Smooth muscle cell (in vitro differentiated cells): ENCODE measurements around the gene SNX21. TPM values are rescaled to one million over a fixed set of nuclear protein-coding genes. Genes with fewer than 3 reads are reported as not detected.

Source experiments
- DNase-seq: peaks from one replicate; lab custom pipeline; 2025; ENCODE audit not compliant: unreplicated experiment; lab: John Stamatoyannopoulos, UW
- H2AFZ ChIP-seq: fragments of 200-600 bp; sonication (generic); 2 replicates; pipeline ENCODE4 v1.6.0; 2016; ENCODE audit warnings: antibody characterized with exemption, low read depth, mild to moderate bottlenecking
- H3F3A ChIP-seq: fragments of 200-600 bp; sonication (generic); 2 replicates; pipeline ENCODE4 v1.6.0; 2017; ENCODE audit warnings: antibody characterized with exemption, low read depth
- H3K27ac ChIP-seq: fragments of 200-600 bp; sonication (generic); 2 replicates; pipeline ENCODE4 v1.5.1; 2016; ENCODE audit warnings: low read depth, mild to moderate bottlenecking
- H3K27me3 ChIP-seq: fragments of 200-600 bp; sonication (generic); 2 replicates; pipeline ENCODE4 v1.6.1; 2016; ENCODE audit warnings: low read depth, mild to moderate bottlenecking
- H3K36me3 ChIP-seq: fragments of 200-600 bp; sonication (generic); 2 replicates; pipeline ENCODE4 v1.5.1; 2016; ENCODE audit warnings: low read depth
- H3K4me1 ChIP-seq: fragments of 200-600 bp; sonication (generic); 2 replicates; pipeline ENCODE4 v1.5.1; 2016; ENCODE audit warnings: low read depth
- H3K4me2 ChIP-seq: fragments of 200-600 bp; sonication (generic); 2 replicates; pipeline ENCODE4 v1.6.0; 2016; ENCODE audit warnings: mild to moderate bottlenecking
- H3K4me3 ChIP-seq: fragments of 200-600 bp; sonication (generic); 2 replicates; pipeline ENCODE4 v1.5.1; 2016; ENCODE audit warnings: mild to moderate bottlenecking
- H3K79me2 ChIP-seq: fragments of 200-600 bp; sonication (generic); 2 replicates; pipeline ENCODE4 v1.6.0; 2016; ENCODE audit warnings: low read depth, mild to moderate bottlenecking
- H3K9ac ChIP-seq: fragments of 200-600 bp; sonication (generic); 2 replicates; pipeline ENCODE4 v1.6.0; 2016; ENCODE audit warnings: low read depth
- H3K9me3 ChIP-seq: fragments of 200-600 bp; sonication (generic); replicated peaks from 2 replicates; pipeline ENCODE4 v1.5.1; 2016; ENCODE audit warnings: low read depth
- H4K20me1 ChIP-seq: fragments of 200-600 bp; sonication (generic); 2 replicates; pipeline ENCODE4 v1.6.0; 2016; ENCODE audit warnings: low read depth
- CTCF ChIP-seq: fragments of 200-600 bp; sonication (generic); IDR thresholded peaks from 2 replicates; pipeline ENCODE4 v1.5.1; 2017; ENCODE audit warnings: borderline replicate concordance, mild to moderate bottlenecking, antibody characterized with exemption; ENCODE audit not compliant: insufficient read depth, poor library complexity, severe bottlenecking
- WGBS: methylation state at CpG from one replicate; pipeline ENCODE4 v1.1.7; 2016; ENCODE audit warnings: low lambda C conversion rate; 5-methylcytosine and 5-hydroxymethylcytosine counted together
- polyA plus RNA-seq: library from polyadenylated mRNA; unstranded; fragments of >200 nt; fragmentation: Nextera tagmentation; extraction: Ambion mirVana; gene quantifications from 2 replicates; pipeline ENCODE4 v1.2.1, GENCODE V29; 2016
- total RNA-seq: library from RNA; depleted of rRNA; stranded (reverse); fragments of >200 nt; gene quantifications from 2 replicates; pipeline ENCODE4 v1.2.3, GENCODE V29; 2014

The SNX21 gene
- total and polyA plus RNA-seq, 2 experiments from 2014 or later = 14.4 to 14.7 TPM

GRCh38 chr20:45880988-45881788 lies 47.6 kb downstream of the SNX21 start, which contains the start of gene ZSWIM1:
ZSWIM1 (plus strand) TSS chr20:45881227; CDS start chr20:45882593, 1,366 bp downstream.
- H3K27me3 ChIP-seq = no peaks in the 10 kb centered on the region
- H4K20me1 ChIP-seq = peaks cover 7% of the 10 kb centered on the region
- TF ChIP-seq CTCF = no peak
- WGBS = 4% methylated on average over 23 of the region's 23 CpGs
- H3F3A ChIP-seq = peaks cover 4% of the 10 kb centered on the region
- H3K79me2 ChIP-seq = peaks cover 16% of the 10 kb centered on the region
- peak within 1 kb of the TSS; percentile 83 for H3K4me2 ChIP-seq
- H3K4me1 ChIP-seq = peaks cover 4% of the 10 kb centered on the region
- H3K9ac ChIP-seq = peak within 1 kb of the TSS; percentile 81
- peak within 1 kb of the TSS; percentile 63 for H3K4me3 ChIP-seq
- H2AFZ ChIP-seq = peak within 1 kb of the TSS; percentile 20
- peaks cover 4% of the 10 kb centered on the region for H3K36me3 ChIP-seq
- H3K9me3 ChIP-seq = no peaks in the 10 kb centered on the region
- H3K27ac ChIP-seq = peak within 1 kb of the TSS; percentile 21
- peak; percentile 92 for DNase-seq

GRCh38 chr20:45882469-45883099 lies 49.0 kb downstream of the SNX21 start:
- Histone ChIP-seq H3K27ac (no peak overlapping the region), H3K79me2 (peaks cover 16% of the 10 kb centered on the region)
- 92% methylated on average over 4 of the region's 4 CpGs for WGBS

GRCh38 chr20:45883100-45883469 lies 49.5 kb downstream of the SNX21 start:
- H3K27me3 ChIP-seq = no peaks in the 10 kb centered on the region
- H3K4me1 ChIP-seq = peaks cover 4% of the 10 kb centered on the region
- H3K4me2 ChIP-seq = no peak overlapping the region
- H3K36me3 ChIP-seq = no peaks in the 10 kb centered on the region
- H3K4me3 ChIP-seq = no peak overlapping the region
- no peak overlapping the region for H3K27ac ChIP-seq
- H3K79me2 ChIP-seq = peaks cover 16% of the 10 kb centered on the region
- TF ChIP-seq CTCF = no peak
- H4K20me1 ChIP-seq = peaks cover 7% of the 10 kb centered on the region
- 95% methylated on average over 9 of the region's 9 CpGs for WGBS
- H3F3A ChIP-seq = peaks cover 4% of the 10 kb centered on the region
- DNase-seq = no peak
- no peaks in the 10 kb centered on the region for H3K9me3 ChIP-seq
- no peak overlapping the region for H2AFZ ChIP-seq
- no peak overlapping the region for H3K9ac ChIP-seq

More at GRCh38 chr20:45882469-45883099, 49.0 kb downstream of the SNX21 start:
- H3F3A ChIP-seq = peaks cover 4% of the 10 kb centered on the region
- no peaks in the 10 kb centered on the region for H3K9me3 ChIP-seq
- H3K9ac ChIP-seq = no peak overlapping the region
- DNase-seq = no peak
- no peak overlapping the region for H3K4me3 ChIP-seq
- H3K36me3 ChIP-seq = no peaks in the 10 kb centered on the region
- no peak for TF ChIP-seq CTCF
- no peak overlapping the region for H2AFZ ChIP-seq
- no peak overlapping the region for H3K4me2 ChIP-seq
- peaks cover 4% of the 10 kb centered on the region for H3K4me1 ChIP-seq
- peaks cover 7% of the 10 kb centered on the region for H4K20me1 ChIP-seq
- no peaks in the 10 kb centered on the region for H3K27me3 ChIP-seq
